T-helper 1 cell (primary cell): ENCODE measurements around the gene RGS7.
"Not testable (repeated sequence)": the region's sequence is repeated elsewhere in the genome, so short reads cannot be mapped to it uniquely, and the experiment has no call there.

Source experiments
- DNase-seq, 5 donors: peaks; one replicate each; pipeline ENCODE4 v3.0.0-alpha.2; 2012 to 2020

RGS7 gene

GRCh38 chr1:241074507-241074906 lies 282.5 kb downstream of the RGS7 start:
- no peak for DNase-seq

DNA sequence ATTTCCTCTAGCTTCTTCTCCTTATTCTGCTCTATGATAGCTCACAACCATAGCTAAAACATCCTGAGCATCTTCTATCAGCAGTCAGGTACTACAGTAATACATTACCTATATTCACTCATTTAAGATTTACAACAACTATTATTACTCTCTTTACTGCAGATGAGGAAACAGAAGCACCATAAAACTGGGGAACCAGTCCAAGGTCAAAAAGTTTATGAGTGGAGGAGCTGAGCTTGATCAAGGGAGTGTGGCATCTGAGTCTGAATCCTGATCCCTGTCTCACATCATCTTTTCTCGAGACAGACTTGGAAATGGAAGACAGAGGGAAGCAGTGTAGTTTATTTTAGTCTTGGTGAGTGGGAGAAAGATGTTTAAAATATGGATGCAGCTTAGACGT lies 288.6 kb downstream of the RGS7 start:
- no peak for DNase-seq

GRCh38 chr1:241063276-241063675 lies 293.7 kb downstream of the RGS7 start:
- no peak for DNase-seq

DNA sequence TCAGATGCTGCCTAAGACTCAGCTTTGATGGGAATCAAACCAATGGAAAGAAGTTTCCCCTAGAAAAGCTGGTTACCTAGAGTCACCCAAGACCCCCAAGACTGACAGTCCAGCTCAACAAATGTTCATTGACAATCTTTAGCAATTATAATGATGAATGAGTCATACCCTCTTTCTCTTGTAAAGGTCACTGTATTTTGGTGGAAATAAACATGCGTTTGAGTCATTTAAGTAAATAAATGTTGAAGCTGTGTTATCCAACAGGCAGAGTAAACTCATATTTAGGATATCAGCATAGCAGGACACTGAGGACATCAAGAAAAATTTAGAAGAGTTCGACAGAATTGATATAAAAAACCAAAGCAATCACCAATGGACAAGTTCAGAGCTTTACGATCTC lies 295.9 kb downstream of the RGS7 start:
- no peak for DNase-seq

GRCh38 chr1:241048622-241049021 lies 308.4 kb downstream of the RGS7 start:
- no peak for DNase-seq

- DNase-seq = no peak
These were observed 311.3 kb downstream of the RGS7 start for GRCh38 chr1:241045659-241046058.

DNA sequence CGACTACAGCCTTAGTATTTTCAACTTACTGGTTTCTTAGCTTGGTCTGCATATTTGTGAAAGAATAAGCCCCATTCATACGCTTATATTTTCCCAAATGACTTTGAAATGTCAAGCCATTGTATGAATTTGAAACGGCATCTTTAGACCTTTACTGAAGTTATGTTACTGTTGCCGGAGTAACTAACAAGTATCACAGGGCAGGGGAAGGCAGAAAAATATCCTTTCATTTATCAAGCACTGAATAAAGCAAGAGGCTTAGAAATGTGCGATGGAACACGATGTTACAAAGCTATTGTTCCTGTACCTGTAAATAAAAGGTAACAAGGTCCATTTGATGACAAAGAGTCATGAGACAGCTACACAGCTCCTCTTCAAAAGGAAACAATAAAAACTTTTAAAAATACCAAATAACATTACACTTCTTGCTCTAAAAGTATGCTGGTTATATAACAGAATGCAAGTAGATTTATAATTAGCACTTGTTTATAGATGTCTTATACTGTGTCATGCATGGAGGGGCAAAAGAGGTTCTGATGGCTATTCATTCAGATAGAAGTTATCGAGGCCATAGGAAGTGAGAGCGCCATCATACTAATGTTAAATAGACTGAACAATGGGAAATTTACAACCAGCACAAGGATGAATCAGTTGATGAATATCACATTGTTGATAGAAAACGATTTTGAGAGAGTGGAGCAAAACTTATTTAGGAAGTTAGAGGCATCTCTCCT lies 322.6 kb downstream of the RGS7 start:
- DNase-seq = no peak

DNA sequence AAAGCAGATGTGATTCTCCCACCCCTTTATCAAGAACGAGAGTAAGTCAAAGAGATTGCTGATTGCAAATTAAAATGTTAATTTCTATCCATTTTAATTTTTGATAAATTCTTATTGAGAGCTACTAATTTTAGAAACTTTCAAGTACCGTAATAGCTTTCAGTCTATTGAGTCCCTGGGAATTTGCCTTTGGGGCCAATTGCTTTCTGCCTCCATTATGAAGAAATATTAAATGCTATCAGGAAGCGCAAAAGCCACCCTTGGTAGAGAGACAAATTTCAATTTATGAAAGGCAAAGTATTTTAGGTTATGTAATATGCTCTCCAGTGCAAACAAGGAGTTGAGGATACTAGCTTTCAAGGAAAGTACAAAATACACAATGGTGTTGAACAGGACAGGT lies 332.2 kb downstream of the RGS7 start:
- DNase-seq = no peak

- DNase-seq = no peak
These were observed 334.6 kb downstream of the RGS7 start for GRCh38 chr1:241022366-241022765.

DNA sequence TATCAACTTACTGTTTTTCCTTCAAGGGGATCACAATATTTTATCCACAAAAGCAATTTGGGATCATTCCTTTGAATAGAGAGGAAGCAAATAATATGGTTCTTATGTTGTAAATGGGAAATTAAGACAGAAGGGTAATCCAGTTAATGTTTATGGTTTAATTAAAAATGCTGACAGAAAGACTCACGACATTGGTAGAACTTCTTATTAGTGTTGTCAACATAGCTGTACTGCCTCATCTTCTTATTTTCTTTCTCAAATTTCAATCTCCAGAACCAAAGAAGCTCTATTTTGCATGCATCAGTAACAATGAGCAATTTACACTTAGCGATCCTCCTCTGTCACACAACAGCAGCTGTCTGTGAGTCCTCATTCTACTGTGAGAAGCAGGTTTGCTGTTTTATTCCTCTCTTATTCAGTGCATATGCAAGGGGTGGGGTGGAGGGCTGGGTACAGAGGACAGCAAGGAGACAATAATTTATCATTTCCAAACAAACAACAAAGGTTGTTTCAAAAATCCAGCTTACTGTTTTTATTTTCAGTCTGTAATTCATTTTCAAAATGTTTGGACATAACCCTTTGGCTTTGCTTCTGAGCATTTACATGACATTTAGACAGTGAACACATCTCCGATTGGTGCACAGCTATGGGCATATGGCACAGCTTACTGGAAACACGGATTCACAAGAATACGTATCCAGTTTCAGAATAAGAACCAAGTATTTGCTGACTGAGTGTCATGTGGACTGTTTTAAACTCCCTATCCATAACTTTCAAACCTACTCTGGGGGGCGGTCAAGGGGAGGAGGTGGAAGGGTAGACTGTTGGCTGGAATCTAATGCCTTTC lies 335.9 kb downstream of the RGS7 start:
- DNase-seq = no peak

- DNase-seq = no peak
These were observed 344.2 kb downstream of the RGS7 start for GRCh38 chr1:241012708-241013340.

- DNase-seq = no peak
These were observed 349.3 kb downstream of the RGS7 start for GRCh38 chr1:241007668-241008067.

- DNase-seq = no peak
These were observed 357.2 kb downstream of the RGS7 start for GRCh38 chr1:240999826-241000225.

GRCh38 chr1:240998441-240999015 lies 358.5 kb downstream of the RGS7 start:
- no peak for DNase-seq

DNA sequence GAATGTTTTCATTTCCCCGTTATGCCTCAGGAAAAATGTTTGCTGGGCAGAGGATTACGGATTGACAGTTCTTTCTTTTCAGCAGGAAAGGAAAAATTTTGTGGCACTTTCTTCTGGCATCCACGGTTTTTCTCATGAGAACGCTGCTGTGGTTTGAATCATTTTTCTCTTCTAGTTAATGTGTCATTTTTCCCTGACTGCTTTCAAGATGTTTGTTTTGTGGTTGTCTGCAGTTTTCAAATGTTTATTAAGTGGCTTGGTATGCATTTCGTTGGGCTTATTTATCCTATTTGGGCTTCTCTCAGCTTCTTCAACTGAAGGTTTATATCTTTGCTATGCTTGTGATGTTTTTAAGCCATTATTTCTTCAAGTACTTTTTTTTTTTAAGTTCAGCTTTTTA lies 359.0 kb downstream of the RGS7 start:
- no peak for DNase-seq

- DNase-seq = no peak
These were observed 364.0 kb downstream of the RGS7 start for GRCh38 chr1:240993004-240993403.

DNA sequence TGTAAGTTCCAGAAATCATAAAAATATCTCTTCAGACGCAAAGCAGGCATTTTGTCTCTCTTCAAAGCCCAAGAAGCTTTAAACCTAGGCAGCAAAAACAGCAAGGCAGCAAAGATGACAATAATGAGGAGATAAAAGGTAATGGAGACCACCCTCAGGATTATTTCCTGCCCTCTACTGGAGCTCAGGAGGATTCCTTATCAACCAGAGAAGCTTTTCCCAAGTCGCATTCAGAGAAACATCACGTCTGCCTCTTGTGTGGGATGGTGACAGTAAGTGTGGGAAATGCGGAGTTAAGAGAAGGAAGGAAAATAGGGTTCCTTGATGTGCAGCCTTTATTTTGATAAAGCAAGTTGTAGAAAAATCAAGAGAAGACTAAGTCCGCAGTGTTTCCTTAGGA lies 365.8 kb downstream of the RGS7 start:
- no peak for DNase-seq

GRCh38 chr1:240987928-240988327 lies 369.1 kb downstream of the RGS7 start:
- no peak for DNase-seq

- DNase-seq = no peak
These were observed 371.9 kb downstream of the RGS7 start for GRCh38 chr1:240985081-240985480.

GRCh38 chr1:240980342-240980741 lies 376.7 kb downstream of the RGS7 start:
- DNase-seq = no peak

DNA sequence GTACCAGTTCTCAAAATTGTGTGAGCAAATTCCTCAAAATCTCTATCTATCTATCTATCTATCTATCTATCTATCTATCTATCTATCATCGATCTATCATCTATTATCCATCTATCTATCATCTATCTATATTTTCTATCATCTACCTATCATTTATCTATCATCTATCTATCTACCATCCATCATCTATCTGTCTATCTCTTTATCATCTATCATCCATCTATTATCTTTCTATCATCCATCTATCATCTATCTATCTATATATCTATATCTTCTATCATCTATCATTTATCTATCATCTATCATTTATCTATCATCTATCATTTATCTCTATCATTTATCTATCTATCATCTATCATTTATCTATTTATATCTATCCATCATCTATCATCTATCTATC lies 380.3 kb downstream of the RGS7 start:
- no peak for DNase-seq

- no peak for DNase-seq
These were observed 383.1 kb downstream of the RGS7 start for GRCh38 chr1:240973875-240974274.

DNA sequence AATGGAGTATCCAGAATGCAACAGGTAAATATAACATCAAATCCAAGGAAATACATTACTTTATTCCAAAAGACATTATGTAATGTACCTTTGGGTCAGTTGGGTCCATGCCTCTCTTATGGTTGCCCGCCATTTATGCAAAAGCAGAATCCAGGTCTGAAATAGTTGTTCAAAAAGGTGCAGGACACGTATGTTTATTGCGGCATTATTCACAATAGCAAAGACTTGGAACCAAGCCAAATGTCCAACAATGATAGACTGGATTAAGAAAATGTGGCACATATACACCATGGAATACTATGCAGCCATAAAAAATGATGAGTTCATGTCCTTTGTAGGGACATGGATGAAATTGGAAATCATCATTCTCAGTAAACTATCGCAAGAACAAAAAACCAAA lies 384.9 kb downstream of the RGS7 start:
- DNase-seq = not testable (repeated sequence)
